Endodermal cell (in vitro differentiated cells): Measurements from ENCODE around the gene SLAMF1. TPM values are rescaled to one million over a fixed set of nuclear protein-coding genes. Genes with fewer than 3 reads are reported as not detected.
"Not testable (repeated sequence)": the region's sequence is repeated elsewhere in the genome, so short reads cannot be mapped to it uniquely, and the experiment has no call there.

ENCODE experiments used
- DNase-seq: peaks from one replicate; pipeline ENCODE4 v3.0.0-alpha.2; 2017
- H3K27ac ChIP-seq: 2 replicates; pipeline ENCODE4 v1.5.1; 2013; ENCODE audit warnings: mild to moderate bottlenecking, low read depth, low read length, moderate library complexity
- H3K27me3 ChIP-seq: 2 replicates; pipeline ENCODE4 v1.6.1; 2013; ENCODE audit warnings: mild to moderate bottlenecking, low read length, moderate library complexity; ENCODE audit not compliant: insufficient read depth, control insufficient read depth, poor library complexity, severe bottlenecking
- H3K36me3 ChIP-seq: 2 replicates; pipeline ENCODE4 v1.7.0; 2013; ENCODE audit warnings: mild to moderate bottlenecking, low read length, moderate library complexity; ENCODE audit not compliant: control insufficient read depth, insufficient read depth
- H3K4me1 ChIP-seq: one replicate; pipeline ENCODE4 v1.7.0; 2013; ENCODE audit warnings: low read length; ENCODE audit not compliant: control insufficient read depth, insufficient read depth
- H3K4me3 ChIP-seq: 2 replicates; pipeline ENCODE4 v1.5.1; 2013; ENCODE audit warnings: mild to moderate bottlenecking, low read length, moderate library complexity
- H3K9ac ChIP-seq: 2 replicates; pipeline ENCODE4 v1.6.1; 2013; ENCODE audit warnings: mild to moderate bottlenecking, low read length, moderate library complexity; ENCODE audit not compliant: poor library complexity, severe bottlenecking; ENCODE audit errors: extremely low read depth
- H3K9me3 ChIP-seq: 2 replicates; pipeline ENCODE4 v1.6.1; 2013; ENCODE audit warnings: mild to moderate bottlenecking, low read length, moderate library complexity; ENCODE audit not compliant: control insufficient read depth
- H3K27ac Mint-ChIP-seq: 2 replicates; pipeline ENCODE4 v1.8.0; 2020; ENCODE audit warnings: mixed read lengths
- H3K27me3 Mint-ChIP-seq: 2 replicates; pipeline ENCODE4 v1.8.0; 2021; ENCODE audit warnings: mild to moderate bottlenecking, mixed read lengths; ENCODE audit not compliant: insufficient read depth
- H3K36me3 Mint-ChIP-seq: 2 replicates; pipeline ENCODE4 v1.8.0; 2020; ENCODE audit warnings: low read depth, mixed read lengths
- H3K4me1 Mint-ChIP-seq: 2 replicates; pipeline ENCODE4 v1.8.0; 2020; ENCODE audit warnings: mixed read lengths
- H3K4me3 Mint-ChIP-seq: 2 replicates; pipeline ENCODE4 v1.8.0; 2020; ENCODE audit warnings: mild to moderate bottlenecking, moderate library complexity, mixed read lengths
- H3K9me3 Mint-ChIP-seq: 2 replicates; pipeline ENCODE4 v1.8.0; 2020; ENCODE audit warnings: mild to moderate bottlenecking, mixed read lengths
- CTCF ChIP-seq: fragments of 200-600 bp; sonication (generic); conservative IDR thresholded peaks from 2 replicates; pipeline ENCODE4 v1.5.0; 2021; ENCODE audit warnings: antibody characterized with exemption, mild to moderate bottlenecking
- WGBS, 2 experiments: methylation state at CpG; one replicate each; pipeline versions ENCODE4 v1.1.5 to v1.1.7; 2013; ENCODE audit warnings: missing lambda C conversion rate in 2 of 2, mixed read lengths in 1 of 2; ENCODE audit not compliant: insufficient coverage in 1 of 2, insufficient read length in 1 of 2; 5-methylcytosine and 5-hydroxymethylcytosine counted together
- total RNA-seq, 2 donors: library from RNA; stranded (reverse); fragmentation: NEBNext Ultra II Directional in 1 of 2; extraction: Animal tissue kit (Norgen Biotek cat#: 25700) in 1 of 2; gene quantifications; 2 replicates in 1 of 2; 3 replicates in 1 of 2; pipeline ENCODE4 v1.2.1, GENCODE V29; 2021

Gene SLAMF1
- total RNA-seq, 2 donors from 2014 or later: not detected

- Mint-ChIP-seq H3K9me3 (peaks cover 15% of the 10 kb centered on the region), H3K27me3 (no peaks in the 10 kb centered on the region), H3K27ac (no peak overlapping the region), H3K4me1 (peaks cover 14% of the 10 kb centered on the region), H3K36me3 (no peaks in the 10 kb centered on the region), H3K4me3 (no peak overlapping the region)
- peaks cover 7% of the 10 kb centered on the region for H3K4me1 ChIP-seq
- WGBS, 2 experiments: 94 to 96% methylated on average over 3 to 4 of the region's 4 CpGs
- no peaks in the 10 kb centered on the region for H3K36me3 ChIP-seq
- DNase-seq: no peak
- TF ChIP-seq CTCF: no peak
- no peak overlapping the region for H3K27ac ChIP-seq
- no peaks in the 10 kb centered on the region for H3K27me3 ChIP-seq
- peaks cover 15% of the 10 kb centered on the region for H3K9me3 ChIP-seq
- no peak overlapping the region for H3K9ac ChIP-seq
- no peak overlapping the region for H3K4me3 ChIP-seq
Measured at GRCh38 chr1:160565564-160565963, 81.3 kb downstream of the SLAMF1 start.

GRCh38 chr1:160563230-160563629, 83.6 kb downstream of the SLAMF1 start:
- H3K9ac ChIP-seq, H3K27me3 Mint-ChIP-seq, H3K4me1 ChIP-seq, H3K36me3 ChIP-seq, H3K27ac Mint-ChIP-seq, H3K27ac ChIP-seq, H3K4me3 ChIP-seq, H3K36me3 Mint-ChIP-seq, H3K27me3 ChIP-seq, H3K4me3 Mint-ChIP-seq, DNase-seq: not testable (repeated sequence)
- H3K4me1 Mint-ChIP-seq: peaks cover 14% of the 10 kb centered on the region
- 69% methylated on average over 1 of the region's 1 CpG; no CpG with 5 or more reads in 1 of the 2 experiments for WGBS, 2 experiments
- peaks cover 15% of the 10 kb centered on the region for H3K9me3 Mint-ChIP-seq
- peaks cover 15% of the 10 kb centered on the region for H3K9me3 ChIP-seq

GRCh38 chr1:160562745-160563144, 84.1 kb downstream of the SLAMF1 start:
- not testable (repeated sequence) for H3K27me3 Mint-ChIP-seq, H3K4me1 ChIP-seq, H3K4me3 ChIP-seq, H3K27me3 ChIP-seq, H3K27ac ChIP-seq, DNase-seq, H3K36me3 ChIP-seq, H3K4me3 Mint-ChIP-seq, H3K27ac Mint-ChIP-seq, H3K9ac ChIP-seq, H3K4me1 Mint-ChIP-seq, H3K36me3 Mint-ChIP-seq
- peaks cover 15% of the 10 kb centered on the region for H3K9me3 Mint-ChIP-seq
- peaks cover 15% of the 10 kb centered on the region for H3K9me3 ChIP-seq
- WGBS, 2 experiments: 86 to 92% methylated on average over 1 to 2 of the region's 2 CpGs

- Mint-ChIP-seq H3K36me3 (no peaks in the 10 kb centered on the region), H3K4me3 (no peak overlapping the region), H3K27ac (no peak overlapping the region), H3K27me3 (peaks cover 2% of the 10 kb centered on the region), H3K9me3 (peaks cover 15% of the 10 kb centered on the region), H3K4me1 (no peaks in the 10 kb centered on the region)
- no peak for TF ChIP-seq CTCF
- H3K36me3 ChIP-seq: no peaks in the 10 kb centered on the region
- no peak overlapping the region for H3K9ac ChIP-seq
- H3K4me3 ChIP-seq: no peak overlapping the region
- no peaks in the 10 kb centered on the region for H3K27me3 ChIP-seq
- H3K4me1 ChIP-seq: peaks cover 2% of the 10 kb centered on the region
- DNase-seq: no peak
- no peak overlapping the region for H3K27ac ChIP-seq
- H3K9me3 ChIP-seq: peaks cover 15% of the 10 kb centered on the region
Measured at GRCh38 chr1:160560806-160561205, 86.0 kb downstream of the SLAMF1 start.
